Nephron progenitor cell (in vitro differentiated cells): ENCODE measurements around the gene FAM120A.
"Not testable (repeated sequence)": the region's sequence is repeated elsewhere in the genome, so short reads cannot be mapped to it uniquely, and the experiment has no call there.

Experiments used
- DNase-seq: peaks from one replicate; pipeline ENCODE4 v3.0.0; 2021
- H3K27ac Mint-ChIP-seq: 2 replicates; pipeline ENCODE4 v1.8.0; 2021; ENCODE audit warnings: mild to moderate bottlenecking, moderate library complexity, mixed read lengths
- H3K27me3 Mint-ChIP-seq: 2 replicates; pipeline ENCODE4 v1.8.0; 2021; ENCODE audit warnings: mild to moderate bottlenecking, low read depth, mixed read lengths; ENCODE audit not compliant: poor library complexity
- H3K36me3 Mint-ChIP-seq: 2 replicates; pipeline ENCODE4 v1.8.0; 2021; ENCODE audit warnings: low read depth, mixed read lengths
- H3K4me1 Mint-ChIP-seq: 2 replicates; pipeline ENCODE4 v1.8.0; 2021; ENCODE audit warnings: mixed read lengths
- H3K4me3 Mint-ChIP-seq: 2 replicates; pipeline ENCODE4 v1.8.0; 2021; ENCODE audit warnings: mild to moderate bottlenecking, moderate library complexity, mixed read lengths
- H3K9me3 Mint-ChIP-seq: 2 replicates; pipeline ENCODE4 v1.8.0; 2021; ENCODE audit warnings: mild to moderate bottlenecking, moderate library complexity, mixed read lengths
- TF ChIP-seq, protein P1 (sequence below): fragments of 200-600 bp; sonication (generic); IDR thresholded peaks from 2 replicates; pipeline ENCODE4 v1.5.0; 2021; ENCODE audit warnings: antibody characterized with exemption

FAM120A gene

DNA sequence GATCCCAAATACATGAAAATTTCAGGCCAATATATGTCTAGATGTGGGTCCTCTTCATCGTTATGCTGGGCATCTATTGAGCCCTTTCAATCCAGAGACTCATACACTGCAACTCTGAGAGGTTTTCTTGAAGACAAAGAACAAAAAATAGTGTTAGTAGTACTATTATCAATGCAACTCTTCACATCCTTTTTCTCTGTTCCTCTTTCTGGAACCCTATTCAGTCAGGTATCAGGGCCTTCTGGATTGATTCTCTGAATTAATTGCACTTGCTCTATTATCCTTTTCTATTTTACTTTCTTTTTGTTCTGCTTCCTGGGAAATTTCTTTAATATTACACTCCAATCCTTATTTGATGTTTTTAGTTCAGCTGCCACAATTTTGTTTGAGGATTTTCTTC is 18.5 kb upstream of the FAM120A start:
- peaks cover 3% of the 10 kb centered on the region for H3K9me3 Mint-ChIP-seq
- H3K36me3 Mint-ChIP-seq, result no peaks in the 10 kb centered on the region
- H3K4me1 Mint-ChIP-seq, result peaks cover 15% of the 10 kb centered on the region
- no peak overlapping the region for H3K27ac Mint-ChIP-seq
- H3K4me3 Mint-ChIP-seq, result no peak overlapping the region
- H3K27me3 Mint-ChIP-seq, result no peaks in the 10 kb centered on the region
- TF ChIP-seq, protein P1, sequence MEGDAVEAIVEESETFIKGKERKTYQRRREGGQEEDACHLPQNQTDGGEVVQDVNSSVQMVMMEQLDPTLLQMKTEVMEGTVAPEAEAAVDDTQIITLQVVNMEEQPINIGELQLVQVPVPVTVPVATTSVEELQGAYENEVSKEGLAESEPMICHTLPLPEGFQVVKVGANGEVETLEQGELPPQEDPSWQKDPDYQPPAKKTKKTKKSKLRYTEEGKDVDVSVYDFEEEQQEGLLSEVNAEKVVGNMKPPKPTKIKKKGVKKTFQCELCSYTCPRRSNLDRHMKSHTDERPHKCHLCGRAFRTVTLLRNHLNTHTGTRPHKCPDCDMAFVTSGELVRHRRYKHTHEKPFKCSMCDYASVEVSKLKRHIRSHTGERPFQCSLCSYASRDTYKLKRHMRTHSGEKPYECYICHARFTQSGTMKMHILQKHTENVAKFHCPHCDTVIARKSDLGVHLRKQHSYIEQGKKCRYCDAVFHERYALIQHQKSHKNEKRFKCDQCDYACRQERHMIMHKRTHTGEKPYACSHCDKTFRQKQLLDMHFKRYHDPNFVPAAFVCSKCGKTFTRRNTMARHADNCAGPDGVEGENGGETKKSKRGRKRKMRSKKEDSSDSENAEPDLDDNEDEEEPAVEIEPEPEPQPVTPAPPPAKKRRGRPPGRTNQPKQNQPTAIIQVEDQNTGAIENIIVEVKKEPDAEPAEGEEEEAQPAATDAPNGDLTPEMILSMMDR, result no peak
- DNase-seq, result no peak

DNA sequence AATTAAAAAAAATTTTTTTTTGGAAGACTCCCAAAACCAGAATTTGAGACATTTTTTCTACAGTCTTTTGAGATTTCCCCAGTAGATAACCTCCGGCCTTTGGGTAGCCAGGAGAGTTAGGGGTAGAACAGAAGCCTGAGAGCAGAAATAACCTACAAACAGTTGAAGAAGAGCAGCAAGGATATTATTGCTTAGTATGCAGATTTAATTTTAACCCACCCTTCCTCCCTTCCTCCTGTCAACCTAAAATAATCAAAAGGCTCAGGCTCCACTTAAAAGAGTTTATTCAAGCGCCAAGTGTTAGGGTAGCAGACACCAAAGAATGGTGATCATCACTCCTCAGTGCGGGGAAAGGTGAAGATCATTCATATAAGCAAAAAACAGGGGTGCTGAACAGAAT is 17.4 kb upstream of the FAM120A start:
- TF ChIP-seq, protein P1, result no peak
- no peak for DNase-seq
- peaks cover 18% of the 10 kb centered on the region for H3K4me1 Mint-ChIP-seq
- peaks cover 3% of the 10 kb centered on the region for H3K9me3 Mint-ChIP-seq
- H3K4me3 Mint-ChIP-seq, result no peak overlapping the region
- no peaks in the 10 kb centered on the region for H3K36me3 Mint-ChIP-seq
- H3K27me3 Mint-ChIP-seq, result peaks cover 2% of the 10 kb centered on the region
- no peak overlapping the region for H3K27ac Mint-ChIP-seq

DNA sequence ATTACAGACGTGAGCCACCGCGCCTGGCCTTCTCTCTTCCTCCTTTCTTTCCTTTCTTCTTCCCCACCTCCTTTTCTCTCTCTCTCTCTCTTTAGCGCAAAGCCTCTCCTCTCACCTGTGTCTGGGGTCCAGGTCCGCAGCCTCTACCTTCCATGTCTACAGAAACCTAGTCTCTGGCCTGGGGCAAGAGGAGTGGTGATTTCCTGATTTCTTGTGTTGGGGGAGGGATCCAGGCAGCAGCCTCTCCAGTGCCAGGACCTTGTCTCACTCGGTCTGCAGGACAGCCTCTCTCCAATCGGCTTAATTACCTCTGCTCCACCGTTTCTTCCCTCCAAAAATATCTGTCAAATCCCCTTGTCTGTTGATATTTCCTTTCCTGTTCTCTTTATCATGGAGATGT is 16.1 kb upstream of the FAM120A start:
- Mint-ChIP-seq H3K9me3 (peaks cover 3% of the 10 kb centered on the region), H3K4me1 (peaks cover 18% of the 10 kb centered on the region), H3K4me3 (no peak overlapping the region), H3K27ac (no peak overlapping the region), H3K36me3 (no peaks in the 10 kb centered on the region), H3K27me3 (peaks cover 2% of the 10 kb centered on the region)
- TF ChIP-seq, protein P1, result no peak
- no peak for DNase-seq

DNA sequence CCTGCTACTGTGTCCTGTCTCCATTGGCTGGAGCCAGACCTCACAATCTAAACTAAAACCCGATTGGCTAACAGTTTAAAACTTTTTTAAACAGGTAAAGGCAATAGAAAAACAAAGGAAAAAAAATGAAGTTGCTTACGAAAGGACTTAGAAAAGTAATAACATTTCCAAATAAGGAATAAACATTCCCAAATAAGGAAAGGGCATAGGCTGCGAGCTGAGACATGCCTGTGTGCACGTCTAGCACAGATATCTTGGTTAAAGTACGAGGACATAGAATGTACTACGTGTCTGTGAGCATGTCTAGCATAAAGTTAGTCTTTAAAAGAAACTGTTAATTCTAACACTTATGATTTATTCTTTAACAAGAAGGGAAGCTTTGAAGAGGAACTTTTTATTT is 15.3 kb upstream of the FAM120A start:
- no peaks in the 10 kb centered on the region for H3K36me3 Mint-ChIP-seq
- TF ChIP-seq, protein P1, result no peak
- no peak overlapping the region for H3K4me3 Mint-ChIP-seq
- DNase-seq, result no peak
- no peak overlapping the region for H3K27ac Mint-ChIP-seq
- peaks cover 3% of the 10 kb centered on the region for H3K9me3 Mint-ChIP-seq
- peaks cover 2% of the 10 kb centered on the region for H3K27me3 Mint-ChIP-seq
- peaks cover 24% of the 10 kb centered on the region for H3K4me1 Mint-ChIP-seq

DNA sequence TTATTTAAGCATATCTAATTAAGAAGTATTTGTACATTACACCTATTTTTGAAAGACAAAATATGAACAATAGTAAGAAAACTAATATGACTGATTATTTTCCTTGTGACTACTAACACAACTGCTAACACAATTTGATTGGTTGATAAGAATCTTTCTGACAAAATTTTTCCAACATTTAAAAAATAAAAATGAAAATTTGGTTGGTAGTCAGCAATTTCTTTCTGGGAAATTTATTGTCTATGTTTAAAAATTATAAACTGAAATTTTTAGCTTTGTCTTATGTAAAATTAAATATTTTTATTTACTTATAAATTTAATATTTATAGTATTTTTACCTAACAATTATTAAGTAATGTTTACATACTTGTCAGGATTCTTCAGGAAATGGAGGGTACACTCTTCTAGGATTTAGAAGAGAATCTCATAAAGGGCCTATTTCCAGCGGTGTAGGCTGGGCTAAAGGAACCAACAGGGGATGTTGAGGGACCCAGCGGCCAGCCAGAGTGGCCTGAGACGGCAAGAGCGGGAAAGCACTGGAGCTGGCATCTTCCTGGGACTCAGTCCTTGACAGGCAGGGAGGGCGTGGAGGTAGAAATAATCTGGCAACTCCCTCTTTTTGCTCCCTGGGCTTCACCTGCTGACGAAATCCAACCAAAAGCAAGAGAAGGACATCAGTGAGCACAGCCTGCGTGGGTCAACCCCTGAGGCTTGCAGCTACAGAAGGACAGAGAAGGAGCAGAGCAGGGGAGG is 14.7 kb upstream of the FAM120A start:
- no peak overlapping the region for H3K4me3 Mint-ChIP-seq
- H3K9me3 Mint-ChIP-seq, result peaks cover 3% of the 10 kb centered on the region
- peaks cover 18% of the 10 kb centered on the region for H3K4me1 Mint-ChIP-seq
- no peak overlapping the region for H3K27ac Mint-ChIP-seq
- H3K36me3 Mint-ChIP-seq, result no peaks in the 10 kb centered on the region
- TF ChIP-seq, protein P1, result no peak
- H3K27me3 Mint-ChIP-seq, result peaks cover 2% of the 10 kb centered on the region
- DNase-seq, result no peak

DNA sequence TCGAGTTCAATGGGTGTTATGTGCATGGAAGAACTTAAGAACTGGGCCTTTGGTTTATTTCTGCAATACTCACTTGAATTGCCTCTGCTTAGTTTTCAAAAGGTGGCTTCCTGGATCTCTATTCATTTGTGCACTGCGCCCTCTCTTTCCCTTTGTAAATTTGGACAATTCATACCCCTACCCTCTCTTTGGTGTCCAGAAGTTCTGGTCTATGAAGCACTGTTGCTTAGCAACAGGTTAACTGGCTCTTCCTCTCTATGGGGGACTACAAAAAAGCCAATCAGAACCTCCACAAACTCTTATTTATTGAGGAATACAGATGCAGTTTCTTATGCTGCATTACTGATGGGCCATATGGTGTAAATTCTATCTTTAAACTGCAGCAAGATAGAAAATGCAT is 13.5 kb upstream of the FAM120A start:
- no peak for DNase-seq
- Mint-ChIP-seq H3K27ac (no peak overlapping the region), H3K4me3 (no peak overlapping the region), H3K9me3 (peaks cover 3% of the 10 kb centered on the region), H3K36me3 (no peaks in the 10 kb centered on the region), H3K27me3 (peaks cover 2% of the 10 kb centered on the region), H3K4me1 (peaks cover 16% of the 10 kb centered on the region)
- TF ChIP-seq, protein P1, result no peak

DNA sequence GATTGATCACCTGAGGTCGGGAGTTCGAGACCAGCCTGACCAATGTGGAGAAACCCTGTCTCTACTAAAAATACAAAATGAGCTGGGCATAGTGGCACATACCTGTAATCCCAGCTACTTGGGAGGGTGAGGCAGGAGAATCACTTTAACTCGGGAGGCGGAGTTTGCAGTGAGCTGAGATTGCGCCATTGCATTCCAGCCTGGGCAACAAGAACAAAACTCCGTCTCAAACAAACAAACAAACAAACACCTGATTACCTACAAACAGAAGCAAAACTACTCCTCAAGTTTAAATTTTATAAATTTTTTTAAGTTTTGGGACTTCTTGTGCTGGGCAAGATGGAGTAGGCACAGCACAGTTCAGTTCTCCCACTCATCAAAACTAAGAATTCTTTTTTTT is 12.2 kb upstream of the FAM120A start:
- not testable (repeated sequence) for H3K27me3 Mint-ChIP-seq, H3K4me3 Mint-ChIP-seq, H3K27ac Mint-ChIP-seq, H3K9me3 Mint-ChIP-seq, H3K36me3 Mint-ChIP-seq, DNase-seq
- peaks cover 16% of the 10 kb centered on the region for H3K4me1 Mint-ChIP-seq
